ENCODE results near the gene CCDC85A. TPM values are rescaled to one million over a fixed set of nuclear protein-coding genes. Genes with fewer than 3 reads are reported as not detected.

CCDC85A gene
- total and polyA plus RNA-seq, 2 experiments from 2014 or later = 0.21 to 0.24 TPM

DNA sequence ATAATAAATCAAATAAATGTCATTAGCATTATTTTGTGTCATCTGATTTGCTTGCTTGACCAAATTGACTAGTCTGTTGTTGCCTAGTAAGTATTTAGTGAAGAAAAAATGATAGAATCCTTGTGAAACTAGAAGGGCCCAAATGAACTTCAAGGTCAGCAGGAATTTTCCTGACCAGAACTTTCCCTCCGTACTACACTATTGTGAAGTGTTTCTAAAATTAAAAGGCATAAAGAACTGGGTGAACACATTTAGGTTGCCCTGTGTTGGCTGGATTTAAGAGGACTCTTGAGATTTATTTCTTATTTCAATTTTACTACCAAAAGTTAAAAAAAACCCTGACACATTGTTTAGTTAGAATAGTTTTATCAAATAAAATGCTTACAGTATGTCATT is 142.6 kb downstream of the CCDC85A start:
- TF ChIP-seq CTCF (conservative IDR thresholded peaks at IDR 0.05; ENCODE audit: low read depth in 2 of 2) (no peak), ETS1 (IDR thresholded peaks at IDR 0.05) (no peak), JUNB (IDR thresholded peaks at IDR 0.05; ENCODE audit: unreplicated experiment) (no peak), EZH2 (IDR thresholded peaks at IDR 0.05; ENCODE audit: low read depth, unreplicated experiment) (no peak), NANOG (IDR thresholded peaks at IDR 0.05; ENCODE audit: borderline replicate concordance) (no peak), EZH2phosphoT487 (IDR thresholded peaks at IDR 0.05; ENCODE audit: unreplicated experiment) (no peak), CREB1 (CRISPR knock-in tag; IDR thresholded peaks at IDR 0.05; ENCODE audit: low read depth) (no peak), ZNF462 (CRISPR knock-in tag; IDR thresholded peaks at IDR 0.05) (no peak), POLR2AphosphoS5 (IDR thresholded peaks at IDR 0.05; ENCODE audit: low read depth) (no peak), ZNF114 (CRISPR knock-in tag; IDR thresholded peaks at IDR 0.05) (no peak), ZNF331 (CRISPR knock-in tag; IDR thresholded peaks at IDR 0.05; ENCODE audit: low read depth) (no peak), STAT1 (IDR thresholded peaks at IDR 0.05; ENCODE audit: unreplicated experiment) (no peak)
- TF ChIP-seq, protein P1, sequence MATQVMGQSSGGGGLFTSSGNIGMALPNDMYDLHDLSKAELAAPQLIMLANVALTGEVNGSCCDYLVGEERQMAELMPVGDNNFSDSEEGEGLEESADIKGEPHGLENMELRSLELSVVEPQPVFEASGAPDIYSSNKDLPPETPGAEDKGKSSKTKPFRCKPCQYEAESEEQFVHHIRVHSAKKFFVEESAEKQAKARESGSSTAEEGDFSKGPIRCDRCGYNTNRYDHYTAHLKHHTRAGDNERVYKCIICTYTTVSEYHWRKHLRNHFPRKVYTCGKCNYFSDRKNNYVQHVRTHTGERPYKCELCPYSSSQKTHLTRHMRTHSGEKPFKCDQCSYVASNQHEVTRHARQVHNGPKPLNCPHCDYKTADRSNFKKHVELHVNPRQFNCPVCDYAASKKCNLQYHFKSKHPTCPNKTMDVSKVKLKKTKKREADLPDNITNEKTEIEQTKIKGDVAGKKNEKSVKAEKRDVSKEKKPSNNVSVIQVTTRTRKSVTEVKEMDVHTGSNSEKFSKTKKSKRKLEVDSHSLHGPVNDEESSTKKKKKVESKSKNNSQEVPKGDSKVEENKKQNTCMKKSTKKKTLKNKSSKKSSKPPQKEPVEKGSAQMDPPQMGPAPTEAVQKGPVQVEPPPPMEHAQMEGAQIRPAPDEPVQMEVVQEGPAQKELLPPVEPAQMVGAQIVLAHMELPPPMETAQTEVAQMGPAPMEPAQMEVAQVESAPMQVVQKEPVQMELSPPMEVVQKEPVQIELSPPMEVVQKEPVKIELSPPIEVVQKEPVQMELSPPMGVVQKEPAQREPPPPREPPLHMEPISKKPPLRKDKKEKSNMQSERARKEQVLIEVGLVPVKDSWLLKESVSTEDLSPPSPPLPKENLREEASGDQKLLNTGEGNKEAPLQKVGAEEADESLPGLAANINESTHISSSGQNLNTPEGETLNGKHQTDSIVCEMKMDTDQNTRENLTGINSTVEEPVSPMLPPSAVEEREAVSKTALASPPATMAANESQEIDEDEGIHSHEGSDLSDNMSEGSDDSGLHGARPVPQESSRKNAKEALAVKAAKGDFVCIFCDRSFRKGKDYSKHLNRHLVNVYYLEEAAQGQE (IDR thresholded peaks at IDR 0.05; ENCODE audit: unreplicated experiment) = no peak
- Histone ChIP-seq H3K4me2 (no peak overlapping the region), H3F3A (replicated peaks; ENCODE audit: low read depth) (no peaks in the 10 kb centered on the region), H3K79me2 (replicated peaks; ENCODE audit: insufficient read depth) (no peaks in the 10 kb centered on the region), H3K9me2 (ENCODE audit: insufficient read depth) (no peaks in the 10 kb centered on the region), H4K20me1 (replicated peaks; ENCODE audit: insufficient read depth) (no peaks in the 10 kb centered on the region), H3K27me3 (ENCODE audit: insufficient read depth) (no peaks in the 10 kb centered on the region), H3K27ac (ENCODE audit: low read depth) (no peak overlapping the region), H3K36me3 (ENCODE audit: insufficient read depth) (no peaks in the 10 kb centered on the region), H2AFZ (no peak overlapping the region), H3K4me1 (ENCODE audit: insufficient read depth) (no peaks in the 10 kb centered on the region), H3K4me3 (no peak overlapping the region)
- Mint-ChIP-seq H3K4me1 (peaks cover 7% of the 10 kb centered on the region), H3K27me3 (ENCODE audit: insufficient read depth, low read depth, poor library complexity) (peaks cover 1% of the 10 kb centered on the region), H3K4me3 (no peak overlapping the region), H3K36me3 (ENCODE audit: low read depth) (no peaks in the 10 kb centered on the region), H3K9me3 (no peaks in the 10 kb centered on the region), H3K27ac (no peak overlapping the region)
- no peak for DNase-seq (ENCODE audit: low spot score)
- ATAC-seq = no peak

Data from GM23338 (cell line).